Erythroblast (primary cell): ENCODE results near the gene XYLT1.

Experiments
- DNase-seq, 2 experiments: peaks; one replicate each; lab custom pipeline; 2025; lab: John Stamatoyannopoulos, UW
- GATA1 ChIP-seq: IDR thresholded peaks from 2 replicates; pipeline ENCODE4 v1.6.1; 2011; ENCODE audit warnings: low read depth, mild to moderate bottlenecking, control low read depth, low read length, moderate library complexity
- POLR2A ChIP-seq: IDR thresholded peaks from 2 replicates; pipeline ENCODE4 v1.6.1; 2011; ENCODE audit warnings: mild to moderate bottlenecking, low read length

The XYLT1 gene

GRCh38 chr16:17143546-17144419, 327.0 kb downstream of the XYLT1 start:
- DNase-seq, result no peak
- TF ChIP-seq GATA1, result no peak
- TF ChIP-seq POLR2A, result no peak

- TF ChIP-seq POLR2A, result no peak
- no peak for TF ChIP-seq GATA1
- DNase-seq, result no peak
Observed at GRCh38 chr16:17138801-17139200, 332.0 kb downstream of the XYLT1 start.

- no peak for DNase-seq
- TF ChIP-seq GATA1, result no peak
- no peak for TF ChIP-seq POLR2A
Observed at GRCh38 chr16:17135439-17135838, 335.3 kb downstream of the XYLT1 start.

GRCh38 chr16:17134586-17134985, 336.2 kb downstream of the XYLT1 start:
- TF ChIP-seq POLR2A (no peak), GATA1 (no peak)
- DNase-seq, result no peak

- no peak for DNase-seq
- no peak for TF ChIP-seq GATA1
- no peak for TF ChIP-seq POLR2A
Observed at GRCh38 chr16:17133851-17134250, 336.9 kb downstream of the XYLT1 start.

- DNase-seq, result no peak
- TF ChIP-seq POLR2A (no peak), GATA1 (no peak)
Observed at GRCh38 chr16:17131351-17131750, 339.4 kb downstream of the XYLT1 start.

- DNase-seq, result no peak
- TF ChIP-seq POLR2A (no peak), GATA1 (no peak)
Observed at GRCh38 chr16:17130733-17131132, 340.0 kb downstream of the XYLT1 start.

GRCh38 chr16:17129971-17130370, 340.8 kb downstream of the XYLT1 start:
- TF ChIP-seq GATA1, result no peak
- no peak for TF ChIP-seq POLR2A
- DNase-seq, result no peak

GRCh38 chr16:17128791-17129190, 342.0 kb downstream of the XYLT1 start:
- TF ChIP-seq GATA1 (no peak), POLR2A (no peak)
- DNase-seq, result no peak

GRCh38 chr16:17126156-17126555, 344.6 kb downstream of the XYLT1 start:
- no peak for TF ChIP-seq GATA1
- no peak for TF ChIP-seq POLR2A
- no peak for DNase-seq

GRCh38 chr16:17125671-17126070, 345.1 kb downstream of the XYLT1 start:
- no peak for DNase-seq
- TF ChIP-seq POLR2A (no peak), GATA1 (no peak)

- DNase-seq, result no peak
- TF ChIP-seq GATA1 (no peak), POLR2A (no peak)
Observed at GRCh38 chr16:17117906-17118577, 352.7 kb downstream of the XYLT1 start.

- no peak for DNase-seq
- TF ChIP-seq GATA1 (no peak), POLR2A (no peak)
Observed at GRCh38 chr16:17116595-17117322, 354.0 kb downstream of the XYLT1 start.

GRCh38 chr16:17109413-17109812, 361.3 kb downstream of the XYLT1 start:
- TF ChIP-seq GATA1 (no peak), POLR2A (no peak)
- DNase-seq, result no peak

GRCh38 chr16:17108596-17108995, 362.2 kb downstream of the XYLT1 start:
- TF ChIP-seq POLR2A, result no peak
- no peak for TF ChIP-seq GATA1
- no peak for DNase-seq
